ENCODE measurements around the gene MTCL3.

MTCL3 gene

GRCh38 chr6:127515794-127516661, 3.1 kb downstream of the MTCL3 start:
- no CpG with 5 or more reads among the region's 76 CpGs for WGBS (ENCODE audit: insufficient coverage, low lambda C conversion rate)
- H3K4me3 ChIP-seq (ENCODE audit: low read length), result peak overlapping the region; percentile 49
- peaks cover 6% of the 10 kb centered on the region for H3K4me1 ChIP-seq (ENCODE audit: control insufficient read depth, insufficient read depth, low read length)
- H3K27me3 ChIP-seq (ENCODE audit: control insufficient read depth, insufficient read depth, low read length), result peaks cover 71% of the 10 kb centered on the region
- peak; percentile 33 to 55 for DNase-seq
- no peak overlapping the region for H3K27ac ChIP-seq (ENCODE audit: low read length)
- no peaks in the 10 kb centered on the region for H3K36me3 ChIP-seq (ENCODE audit: control insufficient read depth, insufficient read depth, low read length)
- peaks cover 3% of the 10 kb centered on the region for H3K9me3 ChIP-seq (ENCODE audit: control insufficient read depth, low read depth, low read length)

- H3K4me3 ChIP-seq (ENCODE audit: low read length), result peak overlapping the region; percentile 49
- DNase-seq, result peak in 1 of 2 donors; percentile 3
- H3K27me3 ChIP-seq (ENCODE audit: control insufficient read depth, insufficient read depth, low read length), result peaks cover 70% of the 10 kb centered on the region
- H3K36me3 ChIP-seq (ENCODE audit: control insufficient read depth, insufficient read depth, low read length), result no peaks in the 10 kb centered on the region
- no CpG with 5 or more reads among the region's 38 CpGs for WGBS (ENCODE audit: insufficient coverage, low lambda C conversion rate)
- peaks cover 6% of the 10 kb centered on the region for H3K4me1 ChIP-seq (ENCODE audit: control insufficient read depth, insufficient read depth, low read length)
- H3K27ac ChIP-seq (ENCODE audit: low read length), result no peak overlapping the region
- H3K9me3 ChIP-seq (ENCODE audit: control insufficient read depth, low read depth, low read length), result peaks cover 3% of the 10 kb centered on the region
These were observed 3.8 kb downstream of the MTCL3 start for GRCh38 chr6:127515234-127515793.

GRCh38 chr6:127514773-127515227, 4.3 kb downstream of the MTCL3 start:
- Histone ChIP-seq H3K36me3 (ENCODE audit: control insufficient read depth, insufficient read depth, low read length) (no peaks in the 10 kb centered on the region), H3K4me1 (ENCODE audit: control insufficient read depth, insufficient read depth, low read length) (peaks cover 6% of the 10 kb centered on the region), H3K27ac (ENCODE audit: low read length) (no peak overlapping the region), H3K27me3 (ENCODE audit: control insufficient read depth, insufficient read depth, low read length) (peaks cover 66% of the 10 kb centered on the region), H3K9me3 (ENCODE audit: control insufficient read depth, low read depth, low read length) (peaks cover 3% of the 10 kb centered on the region), H3K4me3 (ENCODE audit: low read length) (peak overlapping the region; percentile 16)
- no CpG with 5 or more reads among the region's 32 CpGs for WGBS (ENCODE audit: insufficient coverage, low lambda C conversion rate)
- peak in 1 of 2 donors; percentile 35 for DNase-seq

GRCh38 chr6:127514179-127514772, 4.9 kb downstream of the MTCL3 start:
- H3K9me3 ChIP-seq (ENCODE audit: control insufficient read depth, low read depth, low read length), result peaks cover 3% of the 10 kb centered on the region
- H3K36me3 ChIP-seq (ENCODE audit: control insufficient read depth, insufficient read depth, low read length), result no peaks in the 10 kb centered on the region
- WGBS (ENCODE audit: insufficient coverage, low lambda C conversion rate), result no CpG with 5 or more reads among the region's 8 CpGs
- no peak overlapping the region for H3K4me3 ChIP-seq (ENCODE audit: low read length)
- H3K4me1 ChIP-seq (ENCODE audit: control insufficient read depth, insufficient read depth, low read length), result peaks cover 6% of the 10 kb centered on the region
- H3K27ac ChIP-seq (ENCODE audit: low read length), result no peak overlapping the region
- peak in 1 of 2 donors; percentile 4 for DNase-seq
- H3K27me3 ChIP-seq (ENCODE audit: control insufficient read depth, insufficient read depth, low read length), result peaks cover 61% of the 10 kb centered on the region

- no peak for DNase-seq
- no peak overlapping the region for H3K27ac ChIP-seq (ENCODE audit: low read length)
- H3K9me3 ChIP-seq (ENCODE audit: control insufficient read depth, low read depth, low read length), result peaks cover 3% of the 10 kb centered on the region
- peaks cover 53% of the 10 kb centered on the region for H3K27me3 ChIP-seq (ENCODE audit: control insufficient read depth, insufficient read depth, low read length)
- H3K4me3 ChIP-seq (ENCODE audit: low read length), result no peak overlapping the region
- H3K4me1 ChIP-seq (ENCODE audit: control insufficient read depth, insufficient read depth, low read length), result peaks cover 6% of the 10 kb centered on the region
- no peaks in the 10 kb centered on the region for H3K36me3 ChIP-seq (ENCODE audit: control insufficient read depth, insufficient read depth, low read length)
These were observed 5.7 kb downstream of the MTCL3 start for GRCh38 chr6:127513425-127513824.

GRCh38 chr6:127510876-127511275, 8.3 kb downstream of the MTCL3 start:
- H3K36me3 ChIP-seq (ENCODE audit: control insufficient read depth, insufficient read depth, low read length), result no peaks in the 10 kb centered on the region
- no peaks in the 10 kb centered on the region for H3K4me1 ChIP-seq (ENCODE audit: control insufficient read depth, insufficient read depth, low read length)
- H3K4me3 ChIP-seq (ENCODE audit: low read length), result no peak overlapping the region
- whole genome bisulfite sequencing (ENCODE audit: insufficient coverage, low lambda C conversion rate), result no CpG with 5 or more reads among the region's 2 CpGs
- H3K27me3 ChIP-seq (ENCODE audit: control insufficient read depth, insufficient read depth, low read length), result peaks cover 29% of the 10 kb centered on the region
- peaks cover 3% of the 10 kb centered on the region for H3K9me3 ChIP-seq (ENCODE audit: control insufficient read depth, low read depth, low read length)
- DNase-seq, result no peak
- H3K27ac ChIP-seq (ENCODE audit: low read length), result no peak overlapping the region

- Histone ChIP-seq H3K36me3 (ENCODE audit: control insufficient read depth, insufficient read depth, low read length) (no peaks in the 10 kb centered on the region), H3K4me1 (ENCODE audit: control insufficient read depth, insufficient read depth, low read length) (no peaks in the 10 kb centered on the region), H3K27me3 (ENCODE audit: control insufficient read depth, insufficient read depth, low read length) (peaks cover 4% of the 10 kb centered on the region), H3K4me3 (ENCODE audit: low read length) (no peak overlapping the region), H3K27ac (ENCODE audit: low read length) (no peak overlapping the region), H3K9me3 (ENCODE audit: control insufficient read depth, low read depth, low read length) (no peaks in the 10 kb centered on the region)
- WGBS (ENCODE audit: insufficient coverage, low lambda C conversion rate), result 58% methylated on average over 1 of the region's 1 CpG
- no peak for DNase-seq
These were observed 12.2 kb downstream of the MTCL3 start for GRCh38 chr6:127506894-127507293.

- no CpG with 5 or more reads among the region's 3 CpGs for WGBS (ENCODE audit: insufficient coverage, low lambda C conversion rate)
- no peaks in the 10 kb centered on the region for H3K27me3 ChIP-seq (ENCODE audit: control insufficient read depth, insufficient read depth, low read length)
- H3K4me1 ChIP-seq (ENCODE audit: control insufficient read depth, insufficient read depth, low read length), result no peaks in the 10 kb centered on the region
- DNase-seq, result no peak
- H3K4me3 ChIP-seq (ENCODE audit: low read length), result no peak overlapping the region
- no peak overlapping the region for H3K27ac ChIP-seq (ENCODE audit: low read length)
- H3K9me3 ChIP-seq (ENCODE audit: control insufficient read depth, low read depth, low read length), result no peaks in the 10 kb centered on the region
- H3K36me3 ChIP-seq (ENCODE audit: control insufficient read depth, insufficient read depth, low read length), result no peaks in the 10 kb centered on the region
These were observed 16.1 kb downstream of the MTCL3 start for GRCh38 chr6:127503022-127503421.

GRCh38 chr6:127497410-127497809, 21.7 kb downstream of the MTCL3 start:
- H3K4me3 ChIP-seq (ENCODE audit: low read length), result no peak overlapping the region
- no peaks in the 10 kb centered on the region for H3K36me3 ChIP-seq (ENCODE audit: control insufficient read depth, insufficient read depth, low read length)
- no peak overlapping the region for H3K27ac ChIP-seq (ENCODE audit: low read length)
- no CpG with 5 or more reads among the region's 1 CpG for WGBS (ENCODE audit: insufficient coverage, low lambda C conversion rate)
- H3K4me1 ChIP-seq (ENCODE audit: control insufficient read depth, insufficient read depth, low read length), result no peaks in the 10 kb centered on the region
- DNase-seq, result no peak
- H3K9me3 ChIP-seq (ENCODE audit: control insufficient read depth, low read depth, low read length), result no peaks in the 10 kb centered on the region
- no peaks in the 10 kb centered on the region for H3K27me3 ChIP-seq (ENCODE audit: control insufficient read depth, insufficient read depth, low read length)

- Histone ChIP-seq H3K36me3 (ENCODE audit: control insufficient read depth, insufficient read depth, low read length) (no peaks in the 10 kb centered on the region), H3K27ac (ENCODE audit: low read length) (no peak overlapping the region), H3K9me3 (ENCODE audit: control insufficient read depth, low read depth, low read length) (no peaks in the 10 kb centered on the region), H3K4me3 (ENCODE audit: low read length) (no peak overlapping the region), H3K27me3 (ENCODE audit: control insufficient read depth, insufficient read depth, low read length) (no peaks in the 10 kb centered on the region), H3K4me1 (ENCODE audit: control insufficient read depth, insufficient read depth, low read length) (no peaks in the 10 kb centered on the region)
- no peak for DNase-seq
- 100% methylated on average over 1 of the region's 1 CpG for WGBS (ENCODE audit: insufficient coverage, low lambda C conversion rate)
These were observed 22.7 kb downstream of the MTCL3 start for GRCh38 chr6:127496471-127496870.

Data from large intestine (tissue), 3 donors.